HG03378 (cell line): Measurements from ENCODE around the gene SDR42E2.
"Not testable (repeated sequence)": the region's sequence is repeated elsewhere in the genome, so short reads cannot be mapped to it uniquely, and the experiment has no call there.

Source experiments
- ATAC-seq: cut with Tn5 transposase; IDR thresholded peaks from one replicate; pipeline ENCODE4 v1.9.1; 2021; ENCODE audit warnings: mild to moderate bottlenecking, moderate library complexity; ENCODE audit not compliant: unreplicated experiment

The SDR42E2 gene

GRCh38 chr16:22190776-22191531, 28.6 kb downstream of the SDR42E2 start:
- peak; percentile 31 for ATAC-seq

GRCh38 chr16:22191532-22192260, 29.4 kb downstream of the SDR42E2 start:
- ATAC-seq, result no peak

GRCh38 chr16:22192261-22193062, 30.2 kb downstream of the SDR42E2 start:
- peak; percentile 29 for ATAC-seq

- ATAC-seq, result no peak
Measured at GRCh38 chr16:22193063-22193411, 30.7 kb downstream of the SDR42E2 start.

- no peak for ATAC-seq
Measured at GRCh38 chr16:22194707-22195444, 32.6 kb downstream of the SDR42E2 start.

GRCh38 chr16:22195445-22195694, 33.1 kb downstream of the SDR42E2 start:
- ATAC-seq, result no peak

GRCh38 chr16:22195695-22196558, 33.6 kb downstream of the SDR42E2 start:
- peak; percentile 38 for ATAC-seq

- ATAC-seq, result not testable (repeated sequence)
Measured at GRCh38 chr16:22196559-22197168, 34.4 kb downstream of the SDR42E2 start.

- no peak for ATAC-seq
Measured at GRCh38 chr16:22198547-22199293, 36.4 kb downstream of the SDR42E2 start.

- no peak for ATAC-seq
Measured at GRCh38 chr16:22202261-22202637, 39.9 kb downstream of the SDR42E2 start.

GRCh38 chr16:22203091-22203490, 40.8 kb downstream of the SDR42E2 start:
- no peak for ATAC-seq

- no peak for ATAC-seq
Measured at GRCh38 chr16:22204091-22204655, 41.9 kb downstream of the SDR42E2 start.

- no peak for ATAC-seq
Measured at GRCh38 chr16:22205577-22206012, 43.3 kb downstream of the SDR42E2 start.

GRCh38 chr16:22206013-22206841, 43.9 kb downstream of the SDR42E2 start, which contains the start of gene EEF2K:
Gene EEF2K, plus strand, starts transcription at chr16:22206278. Its CDS starts 19,452 bp downstream, at chr16:22225730.
- peak; percentile 72 for ATAC-seq

- peak; percentile 41 for ATAC-seq
Measured at GRCh38 chr16:22206842-22207714, 44.8 kb downstream of the SDR42E2 start.

GRCh38 chr16:22207715-22208360, 45.5 kb downstream of the SDR42E2 start:
- ATAC-seq, result no peak
